K562 (cell line): Measurements from ENCODE around the gene ATAD3C. TPM values are rescaled to one million over a fixed set of nuclear protein-coding genes. Genes with fewer than 3 reads are reported as not detected.
A peak's percentile ranks its signal among the peaks of the same experiment; 100 is the strongest.

Experiments used
- BRF1 ChIP-seq: IDR thresholded peaks from 3 replicates; pipeline ENCODE4 v1.6.1; 2011; ENCODE audit warnings: borderline replicate concordance, mild to moderate bottlenecking; ENCODE audit not compliant: insufficient read length; ENCODE audit errors: extremely low read depth
- COPS2 ChIP-seq: fragments of 450-650 bp; conservative IDR thresholded peaks from 2 replicates; pipeline ENCODE4 v1.6.1; 2016; ENCODE audit warnings: mild to moderate bottlenecking, moderate library complexity
- CSDE1 ChIP-seq, 2 experiments: fragments of 450-650 bp; IDR thresholded peaks; 2 replicates each; pipeline ENCODE4 v1.6.1; 2016; ENCODE audit warnings: mild to moderate bottlenecking in 1 of 2
- DDX20 ChIP-seq: fragments of 450-650 bp; IDR thresholded peaks from 2 replicates; pipeline ENCODE4 v1.6.1; 2016; ENCODE audit warnings: missing genetic modification characterization, low read depth, mild to moderate bottlenecking, missing compliant biosample characterization, moderate library complexity
- JUNB ChIP-seq: fragments of 450-650 bp; formaldehyde crosslinking; conservative IDR thresholded peaks from 2 replicates; pipeline ENCODE4 v1.4.0; 2020; ENCODE audit warnings: mild to moderate bottlenecking
- MAFG ChIP-seq: fragments of 450-650 bp; conservative IDR thresholded peaks from 2 replicates; pipeline ENCODE4 v1.6.1; 2016; ENCODE audit warnings: missing genetic modification characterization, missing compliant biosample characterization
- POLR2H ChIP-seq: IDR thresholded peaks from 2 replicates; pipeline ENCODE4 v1.6.1; 2016; ENCODE audit warnings: missing genetic modification characterization, low read depth, mild to moderate bottlenecking, control low read depth, missing compliant biosample characterization, moderate library complexity
- POLR3G ChIP-seq: IDR thresholded peaks from 2 replicates; pipeline ENCODE4 v1.6.1; 2011; ENCODE audit not compliant: insufficient read length, insufficient replicate concordance; ENCODE audit errors: extremely low read depth
- RBM14 ChIP-seq: fragments of 200-400 bp; formaldehyde crosslinking; IDR thresholded peaks from 2 replicates; pipeline ENCODE4 v1.6.1; 2018; ENCODE audit warnings: low read depth, mild to moderate bottlenecking, low read length, moderate library complexity, borderline replicate concordance; ENCODE audit not compliant: insufficient read depth
- RBM39 ChIP-seq: fragments of 200-400 bp; formaldehyde crosslinking; optimal IDR thresholded peaks from 2 replicates; pipeline ENCODE3; 2018; ENCODE audit warnings: low read depth, low read length
- TCF7 ChIP-seq: sonication (generic); IDR thresholded peaks from 2 replicates; pipeline ENCODE4 v1.6.1; 2016; ENCODE audit warnings: antibody characterized with exemption, borderline replicate concordance
- TGIF2 ChIP-seq: sonication (generic); formaldehyde crosslinking; IDR thresholded peaks from 2 replicates; pipeline ENCODE4 v1.8.1; 2022; ENCODE audit warnings: mild to moderate bottlenecking, missing genetic modification reagents, moderate library complexity
- TOE1 ChIP-seq, 2 experiments: fragments of 450-650 bp in 1 of 2; sonication (generic) in 1 of 2; formaldehyde crosslinking in 1 of 2; IDR thresholded peaks; 2 replicates each; pipeline versions ENCODE4 v1.7.1 to v1.8.0; 2016 to 2022; ENCODE audit warnings: borderline replicate concordance in 2 of 2, mild to moderate bottlenecking in 2 of 2, antibody characterized with exemption in 1 of 2, inconsistent platforms in 1 of 2, low read depth in 1 of 2, missing genetic modification reagents in 1 of 2, moderate library complexity in 1 of 2
- ZNF274 ChIP-seq: IDR thresholded peaks from 2 replicates; pipeline ENCODE4 v1.6.1; 2011; ENCODE audit warnings: low read depth, mild to moderate bottlenecking, low read length, moderate library complexity, borderline replicate concordance
- ZNF551 ChIP-seq: fragments of 250-450 bp; sonication (Bioruptor Pico); IDR thresholded peaks from 2 replicates; pipeline ENCODE4 v1.5.0; 2021; ENCODE audit warnings: mild to moderate bottlenecking, moderate library complexity
- polyA plus RNA-seq, 8 experiments: library from polyadenylated mRNA; depleted of rRNA in 4 of 8; stranded (reverse) in 5 of 8; unstranded in 3 of 8; fragments of >200 nt; fragmentation: Nextera tagmentation in 2 of 8; fragmentation: Illumina TruSeq in 1 of 8; extraction: Ambion mirVana in 2 of 8; extraction: Trizol in 1 of 8; gene quantifications; 2 replicates each; pipeline versions ENCODE4 v1.2.1 to v1.2.3, GENCODE V29; 2011 to 2014; ENCODE audit warnings: inconsistent platforms in 1 of 8, missing spikeins in 1 of 8
- total RNA-seq, 7 experiments: library from RNA; depleted of rRNA in 6 of 7; stranded (reverse); fragments of >200 nt in 6 of 7; fragmentation: Illumina TruSeq in 2 of 7; extraction: Trizol in 2 of 7; gene quantifications; 2 replicates each; pipeline versions ENCODE4 v1.2.1 to v1.2.3, GENCODE V29; 2011 to 2021; ENCODE audit warnings: low replicate concordance in 1 of 7
- TF ChIP-seq, protein P1 (sequence below): IDR thresholded peaks from 2 replicates; pipeline ENCODE4 v1.6.1; 2012; ENCODE audit warnings: low read depth, low read length, improper control_type of control experiment, borderline replicate concordance
- TF ChIP-seq, protein P2 (sequence below): fragments of 450-650 bp; IDR thresholded peaks from 2 replicates; pipeline ENCODE4 v1.6.1; 2016; ENCODE audit warnings: missing biosample characterization, missing genetic modification characterization
- TF ChIP-seq, protein P3 (sequence below): fragments of 250-450 bp; sonication (Bioruptor Pico); IDR thresholded peaks from 2 replicates; pipeline ENCODE4 v1.8.0; 2021; ENCODE audit warnings: moderate library complexity, mild to moderate bottlenecking, inconsistent platforms
- TF ChIP-seq, protein P4 (sequence below): fragments of 450-650 bp; IDR thresholded peaks from 2 replicates; pipeline ENCODE4 v1.6.1; 2016; ENCODE audit warnings: antibody characterized with exemption
- TF ChIP-seq, protein P5 (sequence below): sonication (generic); formaldehyde crosslinking; IDR thresholded peaks from 2 replicates; pipeline ENCODE4 v1.8.0; 2022; ENCODE audit warnings: mild to moderate bottlenecking, missing genetic modification reagents

ATAD3C gene
- total and polyA plus RNA-seq, 9 of the 15 experiments (the other 6 are each of a cell fraction or from before 2014, with no cell fraction given): 0.03 to 0.18 TPM; not detected in 7

DNA sequence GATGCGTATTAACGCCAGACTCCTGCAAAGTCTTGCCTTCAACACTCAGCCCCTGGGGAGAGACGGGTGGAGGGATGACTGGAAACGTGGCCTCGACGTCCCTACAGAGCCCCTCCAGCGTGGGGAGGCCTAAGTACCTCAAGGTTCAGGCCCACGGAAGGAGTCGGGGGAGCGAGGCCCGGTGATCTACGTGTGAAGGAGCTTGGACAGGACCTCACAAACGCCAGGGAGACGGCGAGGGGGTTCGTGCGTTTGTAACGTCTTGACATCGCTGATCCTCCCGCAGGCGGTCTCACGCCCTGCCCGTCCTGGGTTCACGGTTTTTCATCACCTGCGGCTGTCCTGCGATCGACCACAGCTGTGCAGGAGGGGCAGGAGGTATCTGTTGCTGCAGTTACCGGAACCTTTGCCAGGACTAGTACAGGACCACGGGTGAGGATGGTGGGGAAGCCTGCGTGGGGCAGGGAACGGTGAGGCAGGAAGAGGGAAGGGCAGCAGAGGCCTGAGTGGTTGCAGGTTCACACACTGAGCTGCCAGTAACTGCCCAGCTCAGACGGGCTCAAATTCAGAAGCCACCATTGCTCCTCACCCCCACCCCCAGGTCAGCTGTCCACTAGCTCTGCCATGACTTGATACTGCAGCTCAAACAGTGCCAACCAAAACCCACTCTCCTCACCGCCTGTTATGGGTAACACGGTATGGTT is 49.5 kb upstream of the ATAD3C start (continued):
- TF ChIP-seq, protein P1, sequence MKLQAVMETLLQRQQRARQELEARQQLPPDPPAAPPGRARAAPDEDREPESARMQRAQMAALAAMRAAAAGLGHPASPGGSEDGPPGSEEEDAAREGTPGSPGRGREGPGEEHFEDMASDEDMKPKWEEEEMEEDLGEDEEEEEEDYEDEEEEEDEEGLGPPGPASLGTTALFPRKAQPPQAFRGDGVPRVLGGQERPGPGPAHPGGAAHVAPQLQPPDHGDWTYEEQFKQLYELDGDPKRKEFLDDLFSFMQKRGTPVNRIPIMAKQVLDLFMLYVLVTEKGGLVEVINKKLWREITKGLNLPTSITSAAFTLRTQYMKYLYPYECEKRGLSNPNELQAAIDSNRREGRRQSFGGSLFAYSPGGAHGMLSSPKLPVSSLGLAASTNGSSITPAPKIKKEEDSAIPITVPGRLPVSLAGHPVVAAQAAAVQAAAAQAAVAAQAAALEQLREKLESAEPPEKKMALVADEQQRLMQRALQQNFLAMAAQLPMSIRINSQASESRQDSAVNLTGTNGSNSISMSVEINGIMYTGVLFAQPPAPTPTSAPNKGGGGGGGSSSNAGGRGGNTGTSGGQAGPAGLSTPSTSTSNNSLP: no peak
- TF ChIP-seq POLR3G (no peak), ZNF551 (CRISPR knock-in tag) (no peak), BRF1 (no peak), TOE1 (IDR thresholded peaks at IDR 0.05; ENCODE audit: borderline replicate concordance) (0 out of 2 replicates have a peak, but pooled peaks have one; percentile 48), TOE1 (CRISPR knock-in tag; IDR thresholded peaks at IDR 0.05; ENCODE audit: borderline replicate concordance, low read depth) (no peak), TGIF2 (CRISPR knock-in tag) (no peak), POLR2H (no peak), DDX20 (tag) (no peak), RBM39 (peak; percentile 43), TCF7 (no peak; the same call in 1 of the 2 replicates), CSDE1 (IDR thresholded peaks at IDR 0.05) (no peak), MAFG (no peak), JUNB (CRISPR knock-in tag) (no peak), ZNF274 (no peak), RBM14 (0 out of 2 replicates have a peak, but pooled peaks have one; percentile 2), COPS2 (no peak)
- TF ChIP-seq, protein P2, sequence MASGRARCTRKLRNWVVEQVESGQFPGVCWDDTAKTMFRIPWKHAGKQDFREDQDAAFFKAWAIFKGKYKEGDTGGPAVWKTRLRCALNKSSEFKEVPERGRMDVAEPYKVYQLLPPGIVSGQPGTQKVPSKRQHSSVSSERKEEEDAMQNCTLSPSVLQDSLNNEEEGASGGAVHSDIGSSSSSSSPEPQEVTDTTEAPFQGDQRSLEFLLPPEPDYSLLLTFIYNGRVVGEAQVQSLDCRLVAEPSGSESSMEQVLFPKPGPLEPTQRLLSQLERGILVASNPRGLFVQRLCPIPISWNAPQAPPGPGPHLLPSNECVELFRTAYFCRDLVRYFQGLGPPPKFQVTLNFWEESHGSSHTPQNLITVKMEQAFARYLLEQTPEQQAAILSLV (tag): no peak
- TF ChIP-seq, protein P3, sequence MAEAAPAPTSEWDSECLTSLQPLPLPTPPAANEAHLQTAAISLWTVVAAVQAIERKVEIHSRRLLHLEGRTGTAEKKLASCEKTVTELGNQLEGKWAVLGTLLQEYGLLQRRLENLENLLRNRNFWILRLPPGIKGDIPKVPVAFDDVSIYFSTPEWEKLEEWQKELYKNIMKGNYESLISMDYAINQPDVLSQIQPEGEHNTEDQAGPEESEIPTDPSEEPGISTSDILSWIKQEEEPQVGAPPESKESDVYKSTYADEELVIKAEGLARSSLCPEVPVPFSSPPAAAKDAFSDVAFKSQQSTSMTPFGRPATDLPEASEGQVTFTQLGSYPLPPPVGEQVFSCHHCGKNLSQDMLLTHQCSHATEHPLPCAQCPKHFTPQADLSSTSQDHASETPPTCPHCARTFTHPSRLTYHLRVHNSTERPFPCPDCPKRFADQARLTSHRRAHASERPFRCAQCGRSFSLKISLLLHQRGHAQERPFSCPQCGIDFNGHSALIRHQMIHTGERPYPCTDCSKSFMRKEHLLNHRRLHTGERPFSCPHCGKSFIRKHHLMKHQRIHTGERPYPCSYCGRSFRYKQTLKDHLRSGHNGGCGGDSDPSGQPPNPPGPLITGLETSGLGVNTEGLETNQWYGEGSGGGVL (CRISPR knock-in tag): no peak
- TF ChIP-seq, protein P4, sequence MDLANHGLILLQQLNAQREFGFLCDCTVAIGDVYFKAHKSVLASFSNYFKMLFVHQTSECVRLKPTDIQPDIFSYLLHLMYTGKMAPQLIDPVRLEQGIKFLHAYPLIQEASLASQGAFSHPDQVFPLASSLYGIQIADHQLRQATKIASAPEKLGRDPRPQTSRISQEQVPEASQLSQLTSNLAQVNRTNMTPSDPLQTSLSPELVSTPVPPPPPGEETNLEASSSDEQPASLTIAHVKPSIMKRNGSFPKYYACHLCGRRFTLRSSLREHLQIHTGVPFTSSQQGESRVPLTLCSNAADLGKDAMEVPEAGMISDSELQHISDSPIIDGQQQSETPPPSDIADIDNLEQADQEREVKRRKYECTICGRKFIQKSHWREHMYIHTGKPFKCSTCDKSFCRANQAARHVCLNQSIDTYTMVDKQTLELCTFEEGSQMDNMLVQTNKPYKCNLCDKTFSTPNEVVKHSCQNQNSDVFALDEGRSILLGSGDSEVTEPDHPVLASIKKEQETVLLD: peak; percentile 10; the same call in 1 of the 2 replicates
- TF ChIP-seq, protein P5, sequence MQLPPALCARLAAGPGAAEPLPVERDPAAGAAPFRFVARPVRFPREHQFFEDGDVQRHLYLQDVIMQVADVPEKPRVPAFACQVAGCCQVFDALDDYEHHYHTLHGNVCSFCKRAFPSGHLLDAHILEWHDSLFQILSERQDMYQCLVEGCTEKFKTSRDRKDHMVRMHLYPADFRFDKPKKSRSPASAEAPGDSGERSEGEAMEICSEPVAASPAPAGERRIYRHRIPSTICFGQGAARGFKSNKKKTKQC (CRISPR knock-in tag): no peak; the same call in 1 of the 2 replicates
